KMS-11 (cell line): ENCODE data around the gene ZNF26.
A peak's percentile ranks its signal among the peaks of the same experiment; 100 is the strongest.

Experiments used
- H2AFZ ChIP-seq: fragments of 200-600 bp; sonication (generic); 2 replicates; pipeline ENCODE4 v1.6.1; 2016; ENCODE audit warnings: antibody characterized with exemption, mixed run types, low read depth
- H3K27ac ChIP-seq: fragments of 200-600 bp; sonication (generic); 2 replicates; pipeline ENCODE4 v1.6.1; 2016; ENCODE audit warnings: mild to moderate bottlenecking, mixed run types
- H3K27me3 ChIP-seq: fragments of 200-600 bp; sonication (generic); 2 replicates; pipeline ENCODE4 v1.6.1; 2017; ENCODE audit warnings: mild to moderate bottlenecking, low read depth, mixed run types, moderate library complexity; ENCODE audit not compliant: insufficient read depth
- H3K36me3 ChIP-seq: fragments of 200-600 bp; sonication (generic); 2 replicates; pipeline ENCODE4 v1.6.1; 2017; ENCODE audit warnings: mild to moderate bottlenecking, mixed run types; ENCODE audit not compliant: insufficient read depth
- H3K4me1 ChIP-seq: fragments of 200-600 bp; sonication (generic); 2 replicates; pipeline ENCODE4 v1.6.1; 2016; ENCODE audit warnings: mild to moderate bottlenecking, low read depth, mixed run types; ENCODE audit not compliant: poor library complexity, severe bottlenecking
- H3K4me2 ChIP-seq: fragments of 200-600 bp; sonication (generic); 2 replicates; pipeline ENCODE4 v1.7.0; 2016; ENCODE audit warnings: mild to moderate bottlenecking, mixed run types
- H3K4me3 ChIP-seq: fragments of 200-600 bp; sonication (generic); IDR thresholded peaks from 2 replicates; pipeline ENCODE4 v1.6.1; 2017; ENCODE audit warnings: low read depth, low read length, mixed read lengths; ENCODE audit not compliant: insufficient read depth
- H3K79me2 ChIP-seq: fragments of 200-600 bp; sonication (generic); 2 replicates; pipeline ENCODE4 v1.6.1; 2016; ENCODE audit warnings: low read depth, mixed run types; ENCODE audit not compliant: insufficient read depth
- H3K9ac ChIP-seq: fragments of 200-600 bp; sonication (generic); 2 replicates; pipeline ENCODE4 v1.6.1; 2016; ENCODE audit warnings: mild to moderate bottlenecking, mixed run types
- H4K20me1 ChIP-seq: fragments of 200-600 bp; sonication (generic); 2 replicates; pipeline ENCODE4 v1.6.1; 2016; ENCODE audit warnings: mild to moderate bottlenecking, mixed run types; ENCODE audit not compliant: insufficient read depth
- TF ChIP-seq, protein P1 (sequence below): fragments of 200-600 bp; sonication (generic); conservative IDR thresholded peaks from 2 replicates; pipeline ENCODE4 v1.6.1; 2017; ENCODE audit warnings: low read depth, mild to moderate bottlenecking, antibody characterized with exemption, low read length, moderate library complexity, mixed read lengths

The ZNF26 gene

GRCh38 chr12:133037207-133038005, 51.2 kb downstream of the ZNF26 start, which contains the start of gene ZNF84:
Gene ZNF84, plus strand, starts transcription at chr12:133037509. Its CDS starts 3,959 bp downstream, at chr12:133041468.
- H4K20me1 ChIP-seq: no peaks in the 10 kb centered on the region
- no peaks in the 10 kb centered on the region for H3K27me3 ChIP-seq
- H3K4me2 ChIP-seq: peak within 1 kb of the TSS; percentile 60
- TF ChIP-seq, protein P1, sequence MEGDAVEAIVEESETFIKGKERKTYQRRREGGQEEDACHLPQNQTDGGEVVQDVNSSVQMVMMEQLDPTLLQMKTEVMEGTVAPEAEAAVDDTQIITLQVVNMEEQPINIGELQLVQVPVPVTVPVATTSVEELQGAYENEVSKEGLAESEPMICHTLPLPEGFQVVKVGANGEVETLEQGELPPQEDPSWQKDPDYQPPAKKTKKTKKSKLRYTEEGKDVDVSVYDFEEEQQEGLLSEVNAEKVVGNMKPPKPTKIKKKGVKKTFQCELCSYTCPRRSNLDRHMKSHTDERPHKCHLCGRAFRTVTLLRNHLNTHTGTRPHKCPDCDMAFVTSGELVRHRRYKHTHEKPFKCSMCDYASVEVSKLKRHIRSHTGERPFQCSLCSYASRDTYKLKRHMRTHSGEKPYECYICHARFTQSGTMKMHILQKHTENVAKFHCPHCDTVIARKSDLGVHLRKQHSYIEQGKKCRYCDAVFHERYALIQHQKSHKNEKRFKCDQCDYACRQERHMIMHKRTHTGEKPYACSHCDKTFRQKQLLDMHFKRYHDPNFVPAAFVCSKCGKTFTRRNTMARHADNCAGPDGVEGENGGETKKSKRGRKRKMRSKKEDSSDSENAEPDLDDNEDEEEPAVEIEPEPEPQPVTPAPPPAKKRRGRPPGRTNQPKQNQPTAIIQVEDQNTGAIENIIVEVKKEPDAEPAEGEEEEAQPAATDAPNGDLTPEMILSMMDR: no peak
- peaks cover 9% of the 10 kb centered on the region; the same call in 1 of the 2 replicates for H3K79me2 ChIP-seq
- H3K36me3 ChIP-seq: peaks cover 3% of the 10 kb centered on the region; the same call in 1 of the 2 replicates
- peak within 1 kb of the TSS; percentile 59 for H2AFZ ChIP-seq
- peak within 1 kb of the TSS; percentile 86 for H3K27ac ChIP-seq
- peak within 1 kb of the TSS; percentile 74 for H3K9ac ChIP-seq
- no peak within 1 kb of the TSS for H3K4me3 ChIP-seq
- peaks cover 8% of the 10 kb centered on the region for H3K4me1 ChIP-seq

DNA sequence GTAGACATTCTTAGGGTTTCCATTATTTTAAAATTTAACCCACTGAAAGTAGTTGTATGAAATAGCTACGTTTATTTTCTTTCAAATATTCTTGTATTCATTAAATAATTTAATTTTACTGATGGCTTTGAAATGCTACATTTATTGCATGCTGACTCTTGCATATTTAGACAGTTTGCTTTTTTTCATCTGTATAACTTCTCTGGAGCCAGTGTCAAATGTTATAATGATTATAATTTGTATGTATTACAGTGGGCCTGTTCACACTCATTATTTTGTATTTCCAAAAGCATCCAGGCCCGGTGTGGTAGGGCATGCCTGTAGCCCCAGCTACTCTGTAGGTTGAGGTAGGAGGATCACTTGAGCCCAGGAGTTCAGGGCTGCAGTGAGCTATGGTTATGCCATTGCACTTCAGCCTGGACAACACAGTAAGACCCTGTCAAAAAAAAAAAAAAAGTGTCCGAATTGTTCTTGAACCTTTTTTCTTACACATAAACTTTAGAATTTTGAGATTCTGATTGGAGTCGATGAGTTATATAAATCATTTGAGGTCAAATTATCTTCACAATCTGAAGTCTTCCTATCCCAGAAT, 52.0 kb downstream of the ZNF26 start:
- H3K27ac ChIP-seq: peak overlapping the region; percentile 86
- peaks cover 3% of the 10 kb centered on the region; the same call in 1 of the 2 replicates for H3K36me3 ChIP-seq
- peak overlapping the region; percentile 74; the same call in 1 of the 2 replicates for H3K9ac ChIP-seq
- H3K27me3 ChIP-seq: no peaks in the 10 kb centered on the region
- no peak overlapping the region for H3K4me3 ChIP-seq
- peak overlapping the region; percentile 60 for H3K4me2 ChIP-seq
- peak overlapping the region; percentile 59; the same call in 1 of the 2 replicates for H2AFZ ChIP-seq
- peaks cover 8% of the 10 kb centered on the region for H3K4me1 ChIP-seq
- TF ChIP-seq, protein P1: no peak
- no peaks in the 10 kb centered on the region for H4K20me1 ChIP-seq
- peaks cover 9% of the 10 kb centered on the region; the same call in 1 of the 2 replicates for H3K79me2 ChIP-seq

GRCh38 chr12:133046698-133047097, 60.5 kb downstream of the ZNF26 start:
- H3K36me3 ChIP-seq: peaks cover 3% of the 10 kb centered on the region; the same call in 1 of the 2 replicates
- TF ChIP-seq, protein P1: no peak
- H3K27me3 ChIP-seq: no peaks in the 10 kb centered on the region
- no peaks in the 10 kb centered on the region for H3K79me2 ChIP-seq
- no peak overlapping the region for H3K9ac ChIP-seq
- H3K4me1 ChIP-seq: no peaks in the 10 kb centered on the region
- H2AFZ ChIP-seq: no peak overlapping the region
- H3K27ac ChIP-seq: no peak overlapping the region
- H3K4me3 ChIP-seq: no peak overlapping the region
- H4K20me1 ChIP-seq: no peaks in the 10 kb centered on the region
- H3K4me2 ChIP-seq: no peak overlapping the region

DNA sequence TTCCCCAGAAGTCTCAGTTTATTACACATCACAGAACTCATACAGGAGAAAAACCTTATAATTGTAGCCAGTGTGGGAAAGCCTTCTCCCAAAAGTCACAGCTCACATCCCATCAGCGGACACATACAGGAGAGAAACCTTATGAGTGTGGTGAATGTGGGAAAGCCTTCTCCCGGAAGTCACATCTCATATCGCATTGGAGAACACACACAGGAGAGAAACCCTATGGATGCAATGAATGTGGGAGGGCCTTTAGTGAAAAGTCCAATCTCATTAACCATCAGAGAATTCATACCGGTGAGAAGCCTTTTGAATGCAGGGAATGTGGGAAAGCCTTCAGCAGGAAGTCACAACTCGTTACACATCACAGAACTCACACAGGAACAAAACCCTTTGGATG, 71.3 kb downstream of the ZNF26 start:
- Histone ChIP-seq H3K9ac (no peak overlapping the region), H3K36me3 (no peaks in the 10 kb centered on the region), H3K79me2 (no peaks in the 10 kb centered on the region), H4K20me1 (no peaks in the 10 kb centered on the region), H3K27ac (no peak overlapping the region), H3K27me3 (no peaks in the 10 kb centered on the region), H3K4me3 (no peak overlapping the region), H3K4me1 (no peaks in the 10 kb centered on the region), H2AFZ (no peak overlapping the region), H3K4me2 (no peak overlapping the region)
- TF ChIP-seq, protein P1: no peak
